Astrocyte of the spinal cord (primary cell): ENCODE measurements around the gene SDR42E1.

Experiments used
- DNase-seq: peaks from one replicate; pipeline ENCODE4 v3.0.0; 2011; ENCODE audit warnings: low read depth, low spot score
- H3K4me3 ChIP-seq: 2 replicates; pipeline ENCODE4 v1.5.1; 2011; ENCODE audit warnings: low read depth, mild to moderate bottlenecking, low read length, moderate library complexity
- CTCF ChIP-seq: IDR thresholded peaks from 2 replicates; pipeline ENCODE4 v1.5.1; 2012; ENCODE audit warnings: low read depth, mild to moderate bottlenecking, low read length, inconsistent platforms
- in situ Hi-C: cut with HindIII; loops from 2 replicates; pipeline ENCODE4 v1.10.0; 2017; ENCODE audit warnings: low sequenced_read_pairs

The SDR42E1 gene

GRCh38 chr16:81964808-81965207, 46.5 kb downstream of the SDR42E1 start:
- in situ Hi-C loops: no loop called here
- no peak for DNase-seq
- H3K4me3 ChIP-seq: no peak overlapping the region
- TF ChIP-seq CTCF: no peak

GRCh38 chr16:81956213-81956948, 54.9 kb downstream of the SDR42E1 start:
- H3K4me3 ChIP-seq: no peak overlapping the region
- TF ChIP-seq CTCF: no peak
- in situ Hi-C loops: no loop called here
- no peak for DNase-seq

GRCh38 chr16:81951564-81951963, 59.7 kb downstream of the SDR42E1 start:
- DNase-seq: no peak
- TF ChIP-seq CTCF: no peak
- in situ Hi-C loops: no loop called here
- H3K4me3 ChIP-seq: no peak overlapping the region

- TF ChIP-seq CTCF: no peak
- no peak overlapping the region for H3K4me3 ChIP-seq
- in situ Hi-C loops: no loop called here
- DNase-seq: peak; percentile 37
These were observed 65.1 kb downstream of the SDR42E1 start for GRCh38 chr16:81946206-81946605.

GRCh38 chr16:81945665-81946064, 65.6 kb downstream of the SDR42E1 start:
- DNase-seq: peak; percentile 55
- H3K4me3 ChIP-seq: no peak overlapping the region
- no peak for TF ChIP-seq CTCF
- in situ Hi-C loops: no loop called here

- TF ChIP-seq CTCF: no peak
- no peak overlapping the region for H3K4me3 ChIP-seq
- no peak for DNase-seq
- in situ Hi-C loops: no loop called here
These were observed 69.2 kb downstream of the SDR42E1 start for GRCh38 chr16:81942007-81942601.
